Ramos (cell line): Measurements from ENCODE around the gene S100A12.

Experiments
- in situ Hi-C: fragments of 300-500 bp; cut with MboI; formaldehyde crosslinking; loops from one replicate; pipeline ENCODE4 v1.14.3; 2022; ENCODE audit warnings: low sequenced_read_pairs; ENCODE audit not compliant: unreplicated experiment

Gene S100A12

GRCh38 chr1:153397051-153397923 is 21.9 kb upstream of the S100A12 start:
- in situ Hi-C loops, result no loop called here

DNA sequence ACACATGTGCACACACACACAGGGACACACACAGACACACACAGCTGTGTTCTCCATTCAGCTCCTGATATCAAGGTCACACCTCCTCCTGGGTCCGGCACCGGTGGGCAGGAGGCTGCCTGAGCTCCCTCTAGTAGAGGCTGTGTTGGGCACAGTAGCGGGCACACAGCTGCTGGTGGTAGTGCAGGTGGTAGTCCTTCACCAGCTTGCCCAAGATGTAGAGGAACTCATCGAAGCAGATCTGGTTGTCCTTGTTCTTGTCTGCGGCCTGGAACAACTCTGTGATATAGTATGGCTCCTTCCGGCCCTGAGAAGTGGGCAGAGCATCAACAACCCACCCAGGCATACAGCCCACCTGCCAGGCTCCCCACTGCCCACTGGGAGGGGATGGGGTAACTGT is 21.0 kb upstream of the S100A12 start:
- in situ Hi-C loops, result no loop called here

GRCh38 chr1:153395776-153396175 is 20.4 kb upstream of the S100A12 start:
- in situ Hi-C loops, result no loop called here

DNA sequence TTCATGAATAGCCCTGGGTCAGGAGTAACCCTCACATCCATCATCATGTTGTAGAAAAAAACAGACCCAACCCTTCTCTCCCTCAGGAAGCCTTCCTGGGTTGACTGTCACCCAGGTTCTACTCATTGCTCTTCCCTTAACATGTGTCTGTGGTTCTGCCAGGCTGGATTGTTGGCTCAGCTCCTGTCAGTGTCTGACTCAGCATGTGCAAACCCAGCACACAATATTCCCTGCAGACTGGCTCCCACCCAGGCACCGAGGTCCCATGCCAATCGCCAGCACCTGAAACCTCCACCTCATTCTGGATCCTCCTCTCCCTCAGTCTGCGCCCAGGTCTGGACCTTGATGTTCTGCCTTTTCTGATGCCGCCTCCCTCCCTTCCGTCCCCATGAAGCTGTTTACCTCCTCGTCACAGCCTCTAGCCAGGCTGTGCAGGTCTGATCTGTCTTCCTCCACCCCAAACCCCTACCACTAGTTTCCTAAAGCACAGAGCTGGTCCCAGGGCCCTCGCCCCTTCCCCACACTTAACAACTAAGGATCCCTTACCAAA is 19.8 kb upstream of the S100A12 start:
- in situ Hi-C loops, result no loop called here

- in situ Hi-C loops, result no loop called here
Measured at GRCh38 chr1:153394391-153394790, 19.0 kb upstream of the S100A12 start.

- in situ Hi-C loops, result no loop called here
Measured at GRCh38 chr1:153393926-153394325, 18.5 kb upstream of the S100A12 start.

GRCh38 chr1:153392822-153393221 is 17.4 kb upstream of the S100A12 start:
- in situ Hi-C loops, result no loop called here

- in situ Hi-C loops, result no loop called here
Measured at GRCh38 chr1:153392258-153392657, 16.8 kb upstream of the S100A12 start.

- in situ Hi-C loops, result no loop called here
Measured at GRCh38 chr1:153390938-153391710, 15.7 kb upstream of the S100A12 start, which contains the start of gene S100A8. TSS of gene S100A8 (minus strand) at chr1:153391073. CDS start at chr1:153390535, 538 bp downstream.

DNA sequence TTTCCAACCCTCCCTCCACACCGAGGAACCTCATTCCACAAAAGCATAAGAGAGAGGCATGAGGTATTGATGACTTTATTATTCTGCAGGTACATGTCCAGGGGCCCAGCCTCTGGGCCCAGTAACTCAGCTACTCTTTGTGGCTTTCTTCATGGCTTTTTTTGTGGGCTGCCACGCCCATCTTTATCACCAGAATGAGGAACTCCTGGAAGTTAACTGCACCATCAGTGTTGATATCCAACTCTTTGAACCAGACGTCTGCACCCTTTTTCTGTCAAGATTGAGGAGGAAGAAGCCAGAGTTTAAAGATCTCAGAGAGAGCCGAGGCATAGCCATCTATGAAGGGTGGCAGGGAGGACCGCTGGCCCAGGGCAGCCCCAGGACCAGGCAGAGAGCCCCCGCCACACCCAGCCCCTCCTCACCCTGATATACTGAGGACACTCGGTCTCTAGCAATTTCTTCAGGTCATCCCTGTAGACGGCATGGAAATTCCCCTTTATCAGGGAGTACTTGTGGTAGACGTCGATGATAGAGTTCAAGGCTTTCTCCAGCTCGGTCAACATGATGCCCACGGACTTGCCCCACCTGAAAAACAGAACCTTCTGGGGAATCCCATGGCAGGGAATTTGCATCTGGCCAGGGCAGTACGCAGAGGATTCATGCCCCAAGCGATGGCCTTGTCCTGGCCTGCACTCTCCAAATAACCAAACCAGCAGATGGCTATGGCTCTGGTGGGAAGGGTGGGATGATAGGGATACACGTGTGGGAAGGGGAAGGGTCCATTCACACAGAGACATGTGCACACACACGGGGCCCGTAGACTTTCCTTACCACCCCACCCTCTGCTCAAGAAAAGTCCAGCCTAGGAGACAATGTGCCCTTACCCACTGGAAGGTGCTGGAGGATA is 14.8 kb upstream of the S100A12 start:
- in situ Hi-C loops, result no loop called here

DNA sequence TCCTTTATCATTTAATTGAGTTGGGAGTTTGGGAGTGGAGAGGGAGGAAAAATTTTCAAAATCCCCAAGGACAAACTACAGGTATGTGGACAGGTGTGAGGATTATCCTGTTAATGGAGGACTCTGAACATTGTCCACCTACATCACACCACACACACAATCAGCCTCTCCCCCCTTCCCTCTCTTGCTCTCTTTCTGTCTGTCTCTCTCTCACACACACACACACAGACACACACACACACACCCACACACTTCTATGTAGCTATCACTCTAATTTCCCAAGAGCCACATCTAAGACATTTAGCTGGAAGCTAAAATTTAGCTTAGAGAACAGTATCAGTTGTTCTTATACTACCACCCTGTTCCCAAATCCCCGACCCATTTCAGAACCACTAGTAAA is 14.0 kb upstream of the S100A12 start:
- in situ Hi-C loops, result no loop called here

DNA sequence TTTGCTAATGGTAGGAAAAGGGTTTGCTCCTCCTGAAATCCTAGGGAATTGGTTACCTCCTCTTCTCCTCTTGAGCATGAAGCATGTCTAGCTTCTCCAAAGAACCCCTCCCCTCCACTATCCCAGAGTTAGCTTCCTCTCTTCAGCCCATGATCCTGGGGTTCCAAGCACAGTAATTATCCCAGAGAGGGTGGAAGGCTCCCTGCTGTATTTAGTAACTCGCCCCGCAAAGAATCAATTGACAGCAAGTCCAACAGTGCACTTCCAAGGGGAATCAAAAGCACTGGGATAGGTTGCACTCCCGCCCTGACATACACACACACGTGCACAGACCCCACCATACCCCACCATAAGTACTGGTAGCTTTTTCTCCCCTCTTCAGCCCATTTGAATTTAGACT is 12.4 kb upstream of the S100A12 start:
- in situ Hi-C loops, result no loop called here

- in situ Hi-C loops, result no loop called here
Measured at GRCh38 chr1:153387001-153387400, 11.6 kb upstream of the S100A12 start.

- in situ Hi-C loops, result no loop called here
Measured at GRCh38 chr1:153386500-153386901, 11.1 kb upstream of the S100A12 start.

- in situ Hi-C loops, result no loop called here
Measured at GRCh38 chr1:153384958-153385580, 9.6 kb upstream of the S100A12 start.

DNA sequence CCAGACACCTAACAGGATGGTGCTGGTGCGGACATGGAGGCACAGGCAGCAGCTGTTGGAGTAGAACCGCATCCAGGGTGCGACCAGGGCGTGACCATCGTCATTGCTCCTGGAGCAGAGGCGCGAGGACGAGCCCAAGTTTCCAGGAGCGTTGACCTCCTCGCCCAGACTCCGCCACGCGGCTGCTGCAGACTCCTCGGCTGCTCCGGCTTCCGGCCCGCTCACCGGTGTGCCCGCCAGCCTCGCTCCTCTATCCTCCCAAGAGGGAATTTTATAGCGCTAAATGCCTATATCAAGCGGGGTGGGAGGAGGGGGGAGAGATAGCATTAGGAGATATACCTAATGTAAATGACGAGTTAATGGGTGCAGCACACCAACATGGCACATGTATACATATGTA is 5.3 kb upstream of the S100A12 start:
- in situ Hi-C loops, result no loop called here

- in situ Hi-C loops, result no loop called here
Measured at GRCh38 chr1:153379591-153379990, 4.2 kb upstream of the S100A12 start.

DNA sequence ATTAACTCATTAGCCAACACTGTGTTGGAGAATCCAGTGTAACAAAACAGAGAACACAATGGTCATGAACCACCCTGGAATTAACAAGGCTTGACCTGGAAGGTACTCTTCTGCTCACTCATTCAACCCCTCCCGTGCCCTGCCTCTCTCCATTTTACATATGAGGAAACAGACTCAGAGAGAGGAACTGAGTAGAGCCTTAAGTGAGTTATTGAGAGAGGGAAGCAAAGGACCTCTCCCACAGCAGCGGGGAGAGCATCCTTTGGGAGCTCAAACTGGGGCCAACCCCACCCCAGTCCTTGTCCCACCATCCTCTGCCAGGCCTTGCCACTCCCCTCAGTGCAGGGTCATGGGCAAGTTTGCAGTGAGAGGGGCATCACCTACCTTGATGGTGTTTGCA is 1.4 kb downstream of the S100A12 start:
- in situ Hi-C loops, result no loop called here

- in situ Hi-C loops, result no loop called here
Measured at GRCh38 chr1:153372571-153372970, 2.9 kb downstream of the S100A12 start.

DNA sequence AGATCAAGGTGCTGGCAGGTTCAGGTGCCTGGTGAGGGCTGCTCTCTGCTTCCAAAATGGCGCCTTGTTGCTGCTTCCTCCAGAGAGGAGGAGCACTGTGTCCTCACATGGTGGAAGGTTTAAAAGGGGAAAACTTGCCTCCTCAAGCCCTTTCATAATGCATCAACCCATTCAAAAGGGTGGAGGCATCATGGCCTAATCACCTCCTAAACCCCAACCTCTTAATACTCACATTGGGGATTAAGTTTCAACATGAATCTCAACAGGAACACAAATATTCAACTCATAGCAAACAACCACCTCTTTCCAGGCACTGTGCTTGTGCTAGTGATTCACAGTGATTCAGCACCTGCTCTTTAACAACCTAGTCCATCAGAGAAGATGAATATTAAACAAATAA is 4.2 kb downstream of the S100A12 start:
- in situ Hi-C loops, result no loop called here
